GM12864 (cell line): ENCODE results near the gene TENM3.

Experiments used
- DNase-seq: peaks from one replicate; pipeline ENCODE4 v3.0.0-alpha.2; 2011; ENCODE audit warnings: low read depth
- H3K4me3 ChIP-seq: 2 replicates; pipeline ENCODE4 v1.5.1; 2011; ENCODE audit warnings: mild to moderate bottlenecking, low read depth, low read length, control low read depth
- CTCF ChIP-seq: IDR thresholded peaks from 2 replicates; pipeline ENCODE4 v1.5.1; 2011; ENCODE audit warnings: low read depth, mild to moderate bottlenecking, moderate library complexity, low read length, control low read depth, inconsistent platforms; ENCODE audit errors: missing control alignments

The TENM3 gene

GRCh38 chr4:182827954-182828353, 584.8 kb downstream of the TENM3 start:
- DNase-seq: no peak
- no peak for TF ChIP-seq CTCF

DNA sequence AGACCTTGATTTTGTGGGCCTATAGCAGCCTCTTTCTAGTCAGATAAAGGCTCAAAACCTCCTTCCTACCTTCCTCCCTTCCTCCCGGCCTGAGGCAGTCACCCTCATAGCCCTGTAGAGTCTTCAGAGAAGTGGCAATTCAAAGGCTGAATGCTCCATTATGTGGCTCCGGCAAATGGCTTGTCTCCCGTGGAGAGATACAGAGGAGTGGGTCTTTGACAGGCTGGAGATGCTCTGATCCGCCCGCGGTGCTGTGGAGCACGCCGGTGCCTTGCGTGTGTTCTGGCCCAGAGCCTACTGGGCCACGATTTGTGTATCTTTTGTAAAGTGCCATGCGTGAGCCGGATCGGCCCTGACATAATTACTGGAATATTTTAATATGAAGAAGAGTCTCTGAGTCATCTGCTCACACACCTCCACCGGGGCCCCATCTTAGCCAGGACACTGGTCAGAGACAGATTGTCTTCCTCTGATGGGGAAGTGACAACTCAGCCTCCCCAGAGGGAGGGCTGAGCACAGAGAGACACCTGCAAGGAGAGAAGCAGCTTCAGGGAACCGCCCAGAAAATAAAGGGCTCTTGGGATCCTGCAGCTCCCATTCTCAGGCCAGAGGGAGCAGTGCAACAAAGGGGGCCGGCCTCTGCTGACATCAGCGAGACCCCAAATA, 585.3 kb downstream of the TENM3 start:
- TF ChIP-seq CTCF: no peak
- DNase-seq: no peak
- H3K4me3 ChIP-seq: no peak overlapping the region

More at GRCh38 chr4:182827954-182828353, 584.8 kb downstream of the TENM3 start:
- H3K4me3 ChIP-seq: no peak overlapping the region

GRCh38 chr4:182829196-182829595, 586.0 kb downstream of the TENM3 start:
- DNase-seq: no peak
- no peak for TF ChIP-seq CTCF
- no peak overlapping the region for H3K4me3 ChIP-seq

GRCh38 chr4:182831376-182831775, 588.2 kb downstream of the TENM3 start:
- no peak for DNase-seq
- TF ChIP-seq CTCF: no peak
- no peak overlapping the region for H3K4me3 ChIP-seq

DNA sequence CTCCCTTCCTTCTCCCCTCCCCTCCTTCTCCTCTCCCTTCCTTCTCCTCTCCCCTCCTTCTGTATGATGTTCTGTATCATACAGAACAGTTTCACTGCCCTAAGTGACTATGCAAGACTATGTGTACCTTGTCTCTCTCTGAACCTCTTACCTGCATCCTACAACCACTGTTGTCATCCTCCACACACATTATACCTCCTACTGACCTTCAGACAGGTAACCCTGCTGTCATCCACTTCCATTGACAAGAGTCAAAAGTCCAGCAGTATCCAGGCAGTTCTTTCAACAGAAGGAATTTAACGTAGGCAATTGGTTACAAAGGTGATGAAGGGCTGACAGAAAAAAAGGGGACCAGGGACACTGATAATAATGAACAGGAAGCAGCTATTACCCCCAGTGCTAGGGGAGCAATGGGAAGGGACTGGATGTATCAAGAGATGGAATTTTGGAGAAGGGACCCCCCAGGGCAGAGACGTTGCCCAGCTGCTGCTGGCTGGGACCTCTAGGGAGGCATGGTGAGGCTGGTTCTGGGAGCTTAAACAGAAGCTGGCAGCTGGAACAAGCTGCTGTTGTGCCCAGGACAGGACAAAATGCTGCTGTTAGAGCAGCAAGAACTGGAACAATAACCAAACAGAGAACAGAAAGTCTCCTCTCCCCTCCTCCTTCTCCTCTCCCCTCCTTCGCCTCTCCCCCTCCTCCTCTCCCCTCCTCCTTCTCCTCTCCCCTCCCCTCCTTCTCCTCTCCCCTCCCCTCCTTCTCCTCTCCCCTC, 589.3 kb downstream of the TENM3 start:
- no peak for TF ChIP-seq CTCF
- DNase-seq: no peak
- H3K4me3 ChIP-seq: no peak overlapping the region

DNA sequence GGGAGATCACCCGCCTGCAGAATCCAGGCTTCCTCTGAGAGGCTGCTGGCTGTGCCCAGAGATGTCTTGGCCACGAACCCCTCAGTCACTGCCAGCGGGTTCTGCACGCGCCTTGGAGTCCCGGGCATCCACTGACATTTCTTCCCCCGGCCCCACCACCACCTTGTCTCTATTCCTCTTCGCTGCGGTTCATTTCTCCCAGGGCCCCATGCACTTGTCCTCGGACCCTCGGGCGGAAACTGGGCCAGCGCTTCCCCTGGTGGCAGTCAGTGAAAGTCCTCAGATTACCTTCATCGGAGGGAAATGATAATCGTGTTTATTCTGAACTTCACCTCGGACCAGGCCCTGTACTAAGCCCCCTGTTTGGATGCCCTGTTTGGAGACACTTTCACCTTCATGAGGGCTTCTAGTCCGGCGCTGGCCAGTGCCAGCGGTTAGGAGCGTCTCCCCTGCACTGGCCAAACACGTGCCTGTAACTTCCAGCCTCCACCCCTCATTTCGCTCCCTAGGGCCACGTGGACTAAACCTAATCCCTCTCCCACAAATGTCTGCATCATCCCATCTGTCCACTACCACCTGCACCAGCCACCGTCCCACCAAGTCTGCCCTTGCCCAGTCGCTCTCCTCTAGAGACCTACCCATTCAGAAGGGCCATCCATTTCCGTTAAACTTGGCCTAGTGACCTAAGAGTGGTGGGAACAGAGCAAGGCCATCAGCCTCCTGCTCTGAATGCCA, 592.0 kb downstream of the TENM3 start:
- no peak overlapping the region for H3K4me3 ChIP-seq
- no peak for TF ChIP-seq CTCF

More for the DNA sequence above, 592.0 kb downstream of the TENM3 start:
- no peak for DNase-seq
